Measurements from ENCODE around the gene CSTPP1. TPM values are rescaled to one million over a fixed set of nuclear protein-coding genes. Genes with fewer than 3 reads are reported as not detected.
"Not testable (repeated sequence)": the region's sequence is repeated elsewhere in the genome, so short reads cannot be mapped to it uniquely, and the experiment has no call there.

Gene CSTPP1
- total RNA-seq, 2 experiments from 2014 or later = 16.7 to 20.4 TPM

DNA sequence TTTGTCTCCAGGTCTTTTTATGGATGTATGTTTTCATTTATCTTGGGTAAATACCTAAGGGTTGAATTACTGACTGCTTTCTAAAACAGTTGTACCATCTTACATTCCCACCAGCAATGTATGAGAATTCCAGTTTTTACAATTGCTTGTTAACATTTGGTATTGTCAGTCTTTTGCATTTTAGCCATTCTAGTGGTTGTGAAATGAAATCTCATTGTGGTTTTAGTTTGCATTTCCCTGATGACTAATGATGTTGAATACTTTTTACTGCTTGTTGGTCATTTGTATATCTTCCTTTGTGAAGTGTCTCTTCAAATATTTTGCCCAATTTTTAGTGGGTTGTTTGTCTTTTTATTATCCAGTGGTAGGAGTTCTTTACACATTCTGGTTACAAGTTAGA is 147.4 kb downstream of the CSTPP1 start:
- Mint-ChIP-seq H3K4me1 (peaks cover 7% of the 10 kb centered on the region), H3K27ac (no peak overlapping the region), H3K4me3 (no peak overlapping the region), H3K9me3 (no peaks in the 10 kb centered on the region), H3K27me3 (no peaks in the 10 kb centered on the region), H3K36me3 (ENCODE audit: low read depth) (no peaks in the 10 kb centered on the region)
- no peak for DNase-seq
- POLR2A ChIA-PET = no interaction called here
- CTCF ChIA-PET = no interaction called here

DNA sequence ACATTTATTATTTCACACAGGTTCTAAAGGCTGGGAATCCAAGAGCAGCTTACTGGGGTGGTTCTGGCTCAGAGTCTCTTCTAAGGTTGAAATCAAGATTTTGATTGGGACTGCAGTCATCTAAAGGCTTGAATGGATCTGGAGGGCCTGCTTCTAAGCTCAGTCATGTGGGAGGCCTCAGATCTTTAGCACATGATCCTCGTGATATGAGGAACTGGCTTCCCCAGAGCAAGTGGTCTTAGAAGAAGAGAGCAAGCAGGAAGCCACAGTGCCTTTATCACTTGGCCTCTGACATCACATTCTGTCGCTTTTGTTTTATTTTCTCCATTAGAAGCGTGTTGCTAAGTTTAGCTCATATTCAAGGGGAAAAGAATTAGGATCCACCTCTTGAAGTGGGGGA is 151.2 kb downstream of the CSTPP1 start:
- no peaks in the 10 kb centered on the region for H3K9me3 Mint-ChIP-seq
- no peak overlapping the region for H3K27ac Mint-ChIP-seq
- H3K27me3 Mint-ChIP-seq = no peaks in the 10 kb centered on the region
- H3K4me1 Mint-ChIP-seq = peaks cover 7% of the 10 kb centered on the region
- CTCF ChIA-PET = interaction anchor here (0.7 to 1.6 kb wide), 2 partner anchors 65 to 124 kb away, joined by 3 to 4 read pairs; no protein-coding TSS in a partner anchor
- POLR2A ChIA-PET = no interaction called here
- H3K4me3 Mint-ChIP-seq = no peak overlapping the region
- DNase-seq = no peak
- H3K36me3 Mint-ChIP-seq (ENCODE audit: low read depth) = no peaks in the 10 kb centered on the region

DNA sequence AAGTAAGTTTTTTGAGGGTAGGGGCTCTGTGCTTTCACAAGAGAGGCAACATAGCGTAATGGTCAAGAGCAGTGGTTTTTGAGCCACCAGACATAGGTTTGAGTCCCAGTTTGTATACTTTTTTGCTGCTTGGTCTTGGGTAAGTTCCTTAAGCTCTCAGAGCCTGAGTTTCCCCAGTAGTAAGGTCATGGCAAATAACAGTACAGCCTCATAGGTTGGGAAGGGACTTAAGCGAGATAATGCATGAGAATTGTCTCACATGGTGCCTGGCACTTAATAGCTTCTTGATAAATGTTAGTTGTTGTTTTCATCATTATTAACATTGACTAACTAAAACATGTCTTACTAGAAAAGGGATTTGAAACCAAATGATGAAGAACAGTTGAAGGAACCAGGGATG is 157.0 kb downstream of the CSTPP1 start:
- H3K36me3 Mint-ChIP-seq (ENCODE audit: low read depth) = no peaks in the 10 kb centered on the region
- CTCF ChIA-PET = no interaction called here
- POLR2A ChIA-PET = no interaction called here
- H3K27me3 Mint-ChIP-seq = no peaks in the 10 kb centered on the region
- no peaks in the 10 kb centered on the region for H3K9me3 Mint-ChIP-seq
- DNase-seq = no peak
- H3K4me3 Mint-ChIP-seq = no peak overlapping the region
- H3K4me1 Mint-ChIP-seq = no peaks in the 10 kb centered on the region
- no peak overlapping the region for H3K27ac Mint-ChIP-seq

DNA sequence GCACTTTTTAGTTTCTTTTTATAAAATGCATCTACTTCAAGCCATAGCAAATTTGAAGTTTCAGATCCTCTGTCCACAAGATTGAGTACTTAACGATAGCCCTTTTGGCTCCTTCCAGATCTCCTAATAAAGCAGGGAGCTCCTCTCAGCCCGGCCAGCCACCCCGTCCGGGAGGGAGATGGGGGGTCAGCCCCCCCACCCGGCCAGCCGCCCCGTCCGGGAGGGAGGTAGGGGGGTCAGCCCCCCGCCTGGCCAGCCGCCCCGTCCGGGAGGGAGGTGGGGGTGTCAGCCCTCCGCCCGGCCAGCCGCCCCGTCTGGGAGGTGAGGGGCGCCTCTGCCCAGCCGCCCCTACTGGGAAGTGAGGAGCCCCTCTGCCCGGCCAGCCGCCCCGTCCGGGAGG is 160.3 kb downstream of the CSTPP1 start:
- H3K9me3 Mint-ChIP-seq; POLR2A ChIA-PET; H3K4me3 Mint-ChIP-seq; CTCF ChIA-PET; H3K36me3 Mint-ChIP-seq (ENCODE audit: low read depth); H3K27ac Mint-ChIP-seq; DNase-seq; H3K4me1 Mint-ChIP-seq; H3K27me3 Mint-ChIP-seq: not testable (repeated sequence)

DNA sequence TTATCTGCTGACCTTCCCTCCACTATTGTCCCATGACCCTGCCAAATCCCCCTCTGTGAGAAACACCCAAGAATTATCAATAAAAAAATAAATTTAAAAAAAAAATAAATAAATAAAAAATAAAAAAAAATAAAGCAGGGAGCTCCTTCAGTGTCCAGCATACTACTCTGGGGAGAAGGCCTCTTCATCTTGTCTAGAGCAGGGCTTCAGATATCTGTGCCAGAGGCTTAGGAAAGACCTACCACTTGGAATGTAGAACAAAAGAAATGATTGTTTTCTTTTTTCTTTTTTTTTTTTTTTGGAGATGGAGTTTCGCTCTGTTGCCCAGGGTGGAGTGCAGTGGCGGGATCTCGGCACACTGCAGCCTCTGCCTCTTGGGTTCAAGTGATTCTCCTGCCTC is 161.7 kb downstream of the CSTPP1 start:
- H3K36me3 Mint-ChIP-seq (ENCODE audit: low read depth); H3K27ac Mint-ChIP-seq; H3K4me3 Mint-ChIP-seq; H3K9me3 Mint-ChIP-seq; H3K4me1 Mint-ChIP-seq; CTCF ChIA-PET; POLR2A ChIA-PET; DNase-seq; H3K27me3 Mint-ChIP-seq: not testable (repeated sequence)

DNA sequence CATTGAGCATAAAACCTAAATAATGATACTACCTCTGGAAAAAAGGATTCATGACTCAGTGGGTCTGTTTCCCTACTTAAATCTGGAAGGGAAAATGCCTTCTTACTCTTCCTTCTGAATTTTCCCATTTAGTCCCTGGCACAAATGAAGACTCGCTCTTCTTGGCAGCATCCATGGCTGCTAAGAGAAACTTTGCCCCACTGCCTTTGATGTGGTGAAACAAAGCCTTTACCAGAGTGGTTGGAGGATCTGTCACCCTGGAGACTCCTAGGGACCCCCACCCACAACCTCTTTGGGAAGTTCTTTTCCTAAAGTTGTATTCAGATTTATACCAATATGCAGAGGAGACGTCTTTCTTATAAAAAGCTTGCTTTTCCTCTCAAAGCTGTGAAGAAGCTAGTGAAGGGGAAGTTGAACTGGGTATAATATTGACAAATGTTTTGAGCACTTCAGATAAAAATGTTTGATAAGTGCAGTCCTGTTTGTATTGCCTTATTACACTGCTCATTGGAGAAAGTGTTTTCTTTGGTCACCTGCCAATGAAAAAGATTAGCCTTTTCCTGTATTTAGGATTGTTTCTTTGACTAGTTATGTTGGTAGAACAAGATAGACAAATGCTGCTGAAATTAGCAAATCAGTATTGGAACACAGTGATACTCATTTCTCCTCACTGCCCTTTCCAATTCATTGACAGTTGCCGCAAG is 162.8 kb downstream of the CSTPP1 start:
- DNase-seq = no peak
- no peaks in the 10 kb centered on the region for H3K27me3 Mint-ChIP-seq
- H3K9me3 Mint-ChIP-seq = no peaks in the 10 kb centered on the region
- POLR2A ChIA-PET = interaction anchor here (0.9 kb wide), 1 partner anchor 18 kb away, joined by 3 read pairs; no protein-coding TSS in a partner anchor
- no peaks in the 10 kb centered on the region for H3K36me3 Mint-ChIP-seq (ENCODE audit: low read depth)
- no peaks in the 10 kb centered on the region for H3K4me1 Mint-ChIP-seq
- H3K4me3 Mint-ChIP-seq = no peak overlapping the region
- no peak overlapping the region for H3K27ac Mint-ChIP-seq
- CTCF ChIA-PET = interaction anchor here (0.6 kb wide), 1 partner anchor 143 kb away, joined by 3 read pairs; no protein-coding TSS in a partner anchor

DNA sequence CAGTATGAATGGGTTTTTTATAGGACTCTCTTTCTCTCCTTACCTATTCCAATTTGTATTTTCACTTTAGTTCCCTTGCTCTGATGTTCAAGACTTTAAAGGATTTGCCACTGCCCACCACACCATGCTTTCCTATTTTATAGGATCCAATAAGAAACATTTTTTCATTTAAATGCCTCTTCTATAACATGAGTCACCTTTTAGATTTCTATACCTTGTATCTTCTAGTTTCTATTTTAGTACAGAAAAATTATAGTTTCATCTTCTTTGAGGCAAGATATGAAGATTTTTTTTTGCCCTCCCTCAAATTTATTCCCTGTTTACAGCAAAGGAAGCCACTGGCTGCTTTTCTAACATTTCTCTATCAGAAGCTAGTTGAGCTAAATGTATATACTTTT is 163.4 kb downstream of the CSTPP1 start:
- Mint-ChIP-seq H3K4me1 (no peaks in the 10 kb centered on the region), H3K36me3 (ENCODE audit: low read depth) (no peaks in the 10 kb centered on the region), H3K27me3 (no peaks in the 10 kb centered on the region), H3K4me3 (no peak overlapping the region), H3K9me3 (no peaks in the 10 kb centered on the region), H3K27ac (no peak overlapping the region)
- ChIA-PET POLR2A (interaction anchor here (0.9 kb wide), 1 partner anchor 18 kb away, joined by 3 read pairs; no protein-coding TSS in a partner anchor), CTCF (no interaction called here)
- no peak for DNase-seq

DNA sequence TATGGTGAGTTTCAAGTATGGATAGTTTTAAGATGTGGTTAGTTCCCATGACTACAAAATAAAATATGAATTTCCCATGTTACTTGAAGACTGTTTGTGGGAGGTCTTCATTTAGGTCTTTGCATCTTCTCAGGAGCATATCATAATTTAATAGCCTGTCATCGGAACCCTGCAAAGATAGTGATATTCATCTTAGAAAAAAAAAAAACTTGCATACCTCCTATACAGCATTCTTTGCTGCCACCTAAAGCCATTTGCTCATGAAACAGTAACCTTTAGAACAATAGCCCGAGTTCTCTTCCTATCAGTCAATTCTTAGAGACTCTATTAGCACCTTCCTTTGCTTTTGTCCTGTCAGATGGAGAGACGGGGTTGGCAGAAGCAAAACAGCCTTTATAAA is 164.8 kb downstream of the CSTPP1 start:
- ChIA-PET CTCF (no interaction called here), POLR2A (no interaction called here)
- Mint-ChIP-seq H3K36me3 (ENCODE audit: low read depth) (no peaks in the 10 kb centered on the region), H3K27me3 (no peaks in the 10 kb centered on the region), H3K4me3 (no peak overlapping the region), H3K4me1 (no peaks in the 10 kb centered on the region), H3K9me3 (no peaks in the 10 kb centered on the region), H3K27ac (no peak overlapping the region)
- no peak for DNase-seq

DNA sequence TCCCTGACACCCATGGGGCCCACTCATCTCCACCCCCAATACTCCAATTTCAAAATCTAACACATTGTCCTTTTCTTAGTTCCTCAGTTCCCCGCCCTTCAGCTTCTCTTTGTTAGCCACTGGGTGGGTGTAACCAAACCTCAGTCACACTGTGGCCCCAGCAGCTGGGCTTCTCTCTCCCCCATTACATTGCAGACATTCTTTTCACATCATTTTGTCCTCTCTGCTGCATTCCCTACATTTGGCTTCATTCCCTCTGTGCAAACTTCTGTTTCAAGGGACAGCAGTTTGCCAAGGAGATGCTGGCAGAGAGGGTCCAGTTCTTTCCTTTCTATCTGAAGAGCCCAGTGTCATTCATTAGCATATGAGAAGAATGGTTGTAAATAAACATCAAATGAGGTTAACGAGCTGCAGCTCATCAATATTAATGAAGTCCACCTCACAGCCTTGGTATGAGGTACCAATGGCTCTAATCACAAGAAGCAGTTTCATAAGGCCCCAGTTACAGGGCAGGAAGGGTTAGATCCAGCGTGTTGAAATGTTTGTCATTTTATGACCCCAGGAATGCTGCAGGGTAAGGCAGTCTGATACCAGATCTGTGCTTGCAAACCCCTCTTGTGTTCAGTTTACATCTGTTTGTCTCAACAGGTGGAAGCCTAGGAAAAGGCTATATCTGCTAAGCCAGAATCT is 167.8 kb downstream of the CSTPP1 start:
- Mint-ChIP-seq H3K4me3 (no peak overlapping the region), H3K27ac (no peak overlapping the region), H3K4me1 (no peaks in the 10 kb centered on the region), H3K9me3 (no peaks in the 10 kb centered on the region), H3K36me3 (ENCODE audit: low read depth) (no peaks in the 10 kb centered on the region), H3K27me3 (no peaks in the 10 kb centered on the region)
- DNase-seq = no peak
- ChIA-PET POLR2A (interaction anchor here (1.0 kb wide), 1 partner anchor 15 kb away, joined by 3 read pairs; no protein-coding TSS in a partner anchor), CTCF (interaction anchor here (0.7 kb wide), 1 partner anchor 268 kb away, joined by 3 read pairs; no protein-coding TSS in a partner anchor)

DNA sequence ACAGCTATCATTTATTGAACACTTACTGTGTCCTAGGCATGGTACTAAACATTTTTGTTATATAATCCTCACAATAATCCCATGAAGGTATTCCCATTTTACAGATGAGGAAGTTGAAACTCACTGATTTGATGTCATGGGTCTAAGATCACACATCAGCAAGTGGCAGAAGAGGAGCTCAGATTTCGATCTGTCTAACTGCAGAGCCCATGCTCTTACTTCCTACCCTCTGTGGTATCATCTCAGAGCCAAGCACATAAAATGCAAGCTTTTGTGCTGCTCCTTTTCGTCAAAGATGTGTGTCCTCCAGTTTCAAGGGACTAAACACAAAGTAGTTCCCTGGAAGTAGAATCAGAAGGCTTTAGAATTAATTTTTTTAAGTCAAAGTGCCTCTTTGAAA is 169.0 kb downstream of the CSTPP1 start:
- Mint-ChIP-seq H3K27ac (no peak overlapping the region), H3K4me3 (no peak overlapping the region), H3K36me3 (ENCODE audit: low read depth) (no peaks in the 10 kb centered on the region), H3K27me3 (no peaks in the 10 kb centered on the region), H3K4me1 (no peaks in the 10 kb centered on the region), H3K9me3 (no peaks in the 10 kb centered on the region)
- ChIA-PET POLR2A (interaction anchor here (1.0 kb wide), 1 partner anchor 14 kb away, joined by 3 read pairs; no protein-coding TSS in a partner anchor), CTCF (no interaction called here)
- DNase-seq = no peak

DNA sequence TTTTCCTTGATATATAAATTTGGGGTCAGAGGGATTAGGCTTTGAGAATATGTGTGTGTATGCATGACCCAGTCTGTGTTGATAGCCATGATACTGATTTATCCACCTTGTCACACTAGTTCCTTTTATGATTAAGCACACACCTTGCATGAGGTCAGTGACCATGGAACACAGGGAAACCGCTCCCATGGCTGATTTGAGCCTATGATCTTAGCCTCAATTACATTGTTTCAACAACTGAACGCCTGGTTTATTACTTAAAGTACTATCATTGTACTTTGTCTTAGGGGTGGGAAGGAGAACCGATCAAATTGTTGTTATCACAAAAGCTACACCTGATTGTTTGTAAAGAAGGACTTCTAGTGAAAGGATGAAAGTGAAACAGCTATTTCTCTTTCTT is 169.4 kb downstream of the CSTPP1 start:
- Mint-ChIP-seq H3K4me3 (no peak overlapping the region), H3K4me1 (no peaks in the 10 kb centered on the region), H3K36me3 (ENCODE audit: low read depth) (no peaks in the 10 kb centered on the region), H3K27me3 (no peaks in the 10 kb centered on the region), H3K9me3 (no peaks in the 10 kb centered on the region), H3K27ac (no peak overlapping the region)
- no peak for DNase-seq
- ChIA-PET CTCF (no interaction called here), POLR2A (no interaction called here)

DNA sequence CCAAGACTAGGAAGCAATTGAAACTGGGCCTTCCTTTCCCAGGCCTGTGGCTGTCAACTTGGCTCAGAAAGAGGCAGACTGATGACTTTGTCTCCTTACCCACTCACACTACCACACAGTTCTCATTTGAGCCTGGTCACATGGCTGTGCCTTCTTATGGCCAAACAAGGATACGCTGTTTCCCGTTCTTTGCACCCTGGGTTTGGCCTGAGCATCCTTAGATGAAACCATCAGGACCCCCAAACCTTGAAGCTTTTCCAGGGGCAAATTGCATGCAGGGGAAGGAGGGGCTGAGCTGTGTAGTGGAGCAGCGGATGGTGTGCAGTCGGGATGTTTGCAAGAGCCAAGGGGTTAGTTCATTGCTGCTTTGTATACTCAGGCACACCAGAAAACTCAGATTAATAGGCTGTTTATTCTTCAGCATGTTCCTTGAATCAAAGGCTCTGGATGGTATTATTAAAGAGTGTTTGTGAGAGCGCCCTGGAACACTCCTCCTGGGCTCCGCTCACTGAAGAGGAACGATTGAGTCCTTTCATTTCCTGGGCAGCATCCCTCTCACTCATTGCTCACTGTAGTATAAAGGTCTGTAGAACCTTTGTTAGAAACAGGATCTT is 170.3 kb downstream of the CSTPP1 start:
- no peak for DNase-seq
- no peak overlapping the region for H3K4me3 Mint-ChIP-seq
- no peaks in the 10 kb centered on the region for H3K4me1 Mint-ChIP-seq
- H3K27ac Mint-ChIP-seq = no peak overlapping the region
- ChIA-PET CTCF (no interaction called here), POLR2A (no interaction called here)
- H3K9me3 Mint-ChIP-seq = no peaks in the 10 kb centered on the region
- no peaks in the 10 kb centered on the region for H3K36me3 Mint-ChIP-seq (ENCODE audit: low read depth)
- no peaks in the 10 kb centered on the region for H3K27me3 Mint-ChIP-seq

DNA sequence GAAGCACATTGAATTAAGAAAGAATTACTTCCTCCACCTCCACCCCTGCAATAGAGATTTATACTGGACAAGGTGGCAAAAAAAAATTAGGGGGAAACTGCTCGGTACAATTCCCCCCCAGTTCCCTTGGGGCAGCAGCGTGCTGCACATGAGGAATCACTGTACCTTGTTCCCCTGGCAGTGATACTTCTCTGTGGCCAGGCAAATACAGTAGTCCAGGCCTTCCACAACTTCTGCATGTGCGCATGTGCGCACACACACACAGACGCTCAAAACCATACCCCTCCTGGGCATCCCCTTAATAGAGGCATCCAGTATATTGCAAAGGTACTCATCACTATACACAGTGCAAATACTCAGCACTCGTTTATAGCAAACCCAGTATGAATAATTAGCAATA is 171.2 kb downstream of the CSTPP1 start:
- H3K27ac Mint-ChIP-seq = no peak overlapping the region

More for the DNA sequence above, 171.2 kb downstream of the CSTPP1 start:
- POLR2A ChIA-PET = no interaction called here
- Mint-ChIP-seq H3K4me3 (no peak overlapping the region), H3K27me3 (no peaks in the 10 kb centered on the region), H3K36me3 (ENCODE audit: low read depth) (no peaks in the 10 kb centered on the region), H3K4me1 (no peaks in the 10 kb centered on the region), H3K9me3 (no peaks in the 10 kb centered on the region)
- DNase-seq = no peak
- CTCF ChIA-PET = no interaction called here

Measured in activated CD4-positive, alpha-beta memory T cell treated with anti-CD3 and anti-CD28 coated beads, Interleukin-2, amount 10 ng/mL, durations not matched to agents 7 days and 5 days (primary cell).